Measurements from ENCODE around the gene TRIM34.
A peak's percentile ranks its signal among the peaks of the same experiment; 100 is the strongest.
"Not testable (repeated sequence)": the region's sequence is repeated elsewhere in the genome, so short reads cannot be mapped to it uniquely, and the experiment has no call there.

The TRIM34 gene

GRCh38 chr11:5622802-5623201 lies 2.0 kb upstream of the TRIM34 start:
- no peak for FAIRE-seq

- FAIRE-seq: no peak
Measured at GRCh38 chr11:5625281-5625680, 480 bp downstream of the TRIM34 start.

- FAIRE-seq: no peak
Measured at GRCh38 chr11:5626196-5626595, 1.4 kb downstream of the TRIM34 start.

DNA sequence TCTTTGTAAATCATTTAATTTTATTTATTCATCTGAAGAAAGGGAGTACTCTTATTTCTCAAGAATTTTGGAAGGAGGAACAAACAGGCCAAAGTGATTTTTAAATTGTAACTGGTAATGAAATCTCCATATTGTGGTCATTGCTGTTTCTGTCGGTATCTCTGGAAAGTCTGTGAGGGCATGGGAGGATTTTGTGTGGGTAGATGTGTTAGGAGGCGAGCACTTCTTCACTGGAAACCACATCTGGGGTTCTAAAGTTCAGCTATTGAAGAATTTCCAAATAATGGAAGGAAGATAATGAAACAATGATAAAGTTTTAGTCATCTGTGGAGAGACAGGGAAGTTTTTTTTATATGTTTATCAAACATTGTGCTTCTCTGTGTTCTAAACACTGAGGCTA lies 6.6 kb downstream of the TRIM34 start:
- no peak for FAIRE-seq

- no peak for FAIRE-seq
Measured at GRCh38 chr11:5631969-5632635, 7.3 kb downstream of the TRIM34 start.

DNA sequence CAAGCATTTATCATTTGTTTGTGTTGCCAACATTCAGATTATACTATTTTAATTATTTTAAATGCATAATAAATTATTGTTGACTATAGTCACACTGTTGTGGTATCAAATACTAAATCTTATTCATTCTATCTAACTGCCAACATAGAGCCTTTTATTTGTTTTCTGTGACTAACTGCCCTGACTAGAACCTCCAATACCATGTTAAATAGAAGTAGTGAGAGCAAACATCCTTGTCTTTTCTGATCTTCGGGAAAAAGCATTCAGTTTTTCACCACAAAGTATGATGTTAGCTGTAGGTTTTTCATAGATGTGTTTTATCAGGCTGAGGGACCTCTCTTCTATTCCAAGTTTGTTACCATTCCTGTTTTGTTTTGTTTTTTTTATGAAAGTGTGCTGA lies 15.2 kb downstream of the TRIM34 start:
- FAIRE-seq: no peak

DNA sequence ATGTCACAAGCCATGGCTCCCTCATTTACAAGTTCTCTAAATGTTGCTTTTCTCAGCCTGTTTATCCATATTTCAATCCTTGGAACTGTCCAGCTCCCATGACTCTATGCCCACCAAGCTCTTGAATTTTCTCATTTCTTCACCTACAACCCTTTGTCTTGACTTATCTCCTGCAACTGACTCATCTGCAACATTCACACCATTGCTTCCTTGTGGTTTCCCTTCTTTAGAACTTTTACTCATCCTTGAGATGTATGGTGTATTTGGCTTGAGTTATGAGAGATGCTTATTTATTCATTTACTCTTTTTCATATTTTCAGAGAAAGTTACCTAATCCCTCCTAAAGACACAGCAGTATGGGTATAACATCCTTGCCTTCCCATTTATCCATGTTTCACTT lies 18.8 kb downstream of the TRIM34 start:
- FAIRE-seq: no peak

GRCh38 chr11:5646139-5646538 lies 21.3 kb downstream of the TRIM34 start:
- no peak for FAIRE-seq

GRCh38 chr11:5655474-5655873 lies 30.7 kb downstream of the TRIM34 start:
- FAIRE-seq: no peak

- FAIRE-seq: not testable (repeated sequence)
Measured at GRCh38 chr11:5656956-5657355, 32.2 kb downstream of the TRIM34 start.

- FAIRE-seq: no peak
Measured at GRCh38 chr11:5658318-5658717, 33.5 kb downstream of the TRIM34 start.

GRCh38 chr11:5663511-5663910 lies 38.7 kb downstream of the TRIM34 start:
- no peak for FAIRE-seq

DNA sequence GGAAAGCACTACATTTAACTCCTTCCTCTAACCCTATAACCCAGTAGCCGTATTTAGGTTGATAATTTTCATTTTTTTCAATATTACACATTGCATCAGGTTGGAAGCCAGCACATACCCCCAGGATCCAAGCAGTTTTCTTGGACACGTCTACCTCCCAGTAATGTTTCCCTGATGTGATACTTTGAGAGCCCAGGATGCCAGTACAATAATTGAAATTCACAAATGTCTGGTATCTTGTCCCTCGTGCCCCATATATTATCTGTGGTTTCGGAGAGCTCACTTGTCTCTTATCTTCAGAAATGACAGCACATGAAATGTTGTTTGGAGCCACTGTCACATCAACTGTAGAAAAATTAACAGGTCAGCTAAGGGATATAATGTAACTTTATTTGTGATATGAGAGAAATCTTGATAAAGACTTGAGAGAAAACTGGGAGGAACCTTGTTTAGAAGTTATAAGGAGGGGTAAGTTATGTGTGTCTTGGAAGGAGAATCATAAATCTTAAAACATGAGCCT lies 40.3 kb downstream of the TRIM34 start:
- FAIRE-seq: no peak

GRCh38 chr11:5665746-5666401 lies 41.1 kb downstream of the TRIM34 start:
- FAIRE-seq: no peak

DNA sequence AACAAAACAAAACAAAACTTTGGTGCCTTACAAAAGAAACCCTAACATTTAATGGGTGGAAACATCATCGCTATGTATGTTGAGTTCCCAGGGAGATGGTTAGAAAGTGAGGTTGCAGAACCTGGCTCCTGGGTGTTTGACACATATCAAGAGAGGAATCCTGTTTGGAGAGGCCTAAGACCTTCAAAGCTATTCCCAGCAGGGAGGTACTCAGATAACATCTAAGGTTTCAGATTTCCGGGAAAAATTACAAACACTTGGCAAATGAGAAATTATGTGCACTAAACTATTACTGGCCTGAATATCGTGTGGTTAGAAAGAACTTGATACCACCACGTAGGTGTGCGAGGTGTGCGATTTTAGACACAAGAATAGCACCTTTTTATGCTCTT lies 41.6 kb downstream of the TRIM34 start:
- no peak for FAIRE-seq

DNA sequence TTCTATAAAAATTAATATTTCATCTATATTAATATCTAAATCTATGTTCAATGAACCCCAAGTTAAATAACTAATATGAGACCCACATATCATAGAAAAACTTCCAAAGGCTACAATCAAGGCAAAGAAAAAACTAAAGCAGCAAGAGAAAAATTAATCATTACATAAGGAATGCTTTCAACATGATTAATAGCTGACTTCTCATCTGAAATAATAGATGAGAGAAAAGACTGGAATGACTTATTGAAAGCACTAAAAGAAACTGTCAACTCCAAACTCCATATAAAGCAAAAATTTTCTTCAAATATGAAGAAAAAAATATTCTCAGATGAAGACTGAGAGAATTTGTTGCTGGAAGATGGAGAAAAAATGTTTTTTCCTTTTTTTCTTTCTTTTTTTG lies 47.0 kb downstream of the TRIM34 start:
- FAIRE-seq: peak; percentile 33

GRCh38 chr11:5674391-5674790 lies 49.6 kb downstream of the TRIM34 start:
- no peak for FAIRE-seq

- no peak for FAIRE-seq
Measured at GRCh38 chr11:5679811-5680210, 55.0 kb downstream of the TRIM34 start.

DNA sequence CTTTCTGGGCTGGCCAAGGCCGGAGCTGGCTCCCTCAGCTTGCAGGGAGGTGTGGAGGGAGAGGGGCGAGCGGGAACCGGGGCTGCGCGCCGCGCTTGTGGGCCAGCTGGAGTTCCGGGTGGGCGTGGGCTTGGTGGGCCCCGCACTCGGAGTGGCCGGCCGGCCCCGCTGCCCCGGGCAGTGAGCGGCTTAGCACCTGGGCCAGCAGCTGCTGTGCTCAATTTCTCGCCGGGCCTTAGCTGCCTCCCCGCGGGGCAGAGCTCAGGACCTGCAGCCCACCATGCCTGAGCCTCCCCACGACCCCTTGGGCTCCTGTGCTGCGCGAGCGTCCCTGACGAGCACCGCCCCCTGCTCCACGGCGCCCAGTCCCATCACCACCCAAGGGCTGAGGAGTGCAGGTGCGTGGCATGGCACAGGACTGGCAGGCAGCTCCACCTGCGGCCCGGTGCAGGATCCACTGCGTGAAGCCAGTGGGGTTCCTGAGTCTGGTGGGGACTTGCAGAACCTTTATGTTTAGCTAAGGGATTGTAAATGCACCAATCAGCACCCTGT lies 58.2 kb downstream of the TRIM34 start:
- not testable (repeated sequence) for FAIRE-seq

- FAIRE-seq: not testable (repeated sequence)
Measured at GRCh38 chr11:5683620-5684019, 58.8 kb downstream of the TRIM34 start.

GRCh38 chr11:5684036-5684645 lies 59.3 kb downstream of the TRIM34 start:
- FAIRE-seq: no peak

DNA sequence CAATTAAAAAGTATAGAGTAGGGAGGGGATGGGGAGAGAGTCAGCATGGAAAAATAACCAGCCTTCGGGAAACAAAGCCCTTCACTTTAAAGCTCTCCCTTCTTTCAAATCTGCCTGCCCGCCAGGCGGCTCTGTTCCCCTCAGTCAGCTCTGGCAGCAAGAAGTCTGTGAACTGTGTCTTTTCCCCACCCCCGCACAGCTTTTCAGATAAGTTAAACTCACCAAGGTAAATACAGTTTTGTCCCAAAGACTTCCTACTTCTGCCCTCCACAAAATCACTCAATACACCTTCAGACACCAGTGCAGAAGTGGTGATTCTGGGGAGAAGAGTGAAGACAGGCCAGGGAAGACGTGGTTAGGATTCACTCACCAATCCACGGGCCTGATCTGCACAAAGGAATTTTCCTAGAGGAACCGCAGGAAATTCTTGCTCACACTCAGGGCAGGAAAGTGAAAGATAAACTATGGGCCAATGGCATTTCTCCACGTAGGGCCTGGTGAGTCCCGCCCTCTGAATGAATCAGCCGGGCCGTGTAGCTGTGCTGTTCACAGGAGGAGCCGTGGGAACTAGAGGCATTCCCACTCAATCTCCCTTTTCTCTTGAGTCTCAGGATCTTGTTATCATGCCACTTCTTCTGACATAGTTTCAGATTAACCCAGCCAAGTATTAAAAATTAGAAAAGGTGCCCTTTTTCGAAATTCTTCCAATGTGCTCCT lies 60.0 kb downstream of the TRIM34 start, which contains the start of gene TRIM5:
Gene TRIM5 (minus strand): TSS at position 429 of the 717 bp plus-strand sequence. CDS start 4,897 bp downstream, outside the sequence.
- peak; percentile 90 for FAIRE-seq

DNA sequence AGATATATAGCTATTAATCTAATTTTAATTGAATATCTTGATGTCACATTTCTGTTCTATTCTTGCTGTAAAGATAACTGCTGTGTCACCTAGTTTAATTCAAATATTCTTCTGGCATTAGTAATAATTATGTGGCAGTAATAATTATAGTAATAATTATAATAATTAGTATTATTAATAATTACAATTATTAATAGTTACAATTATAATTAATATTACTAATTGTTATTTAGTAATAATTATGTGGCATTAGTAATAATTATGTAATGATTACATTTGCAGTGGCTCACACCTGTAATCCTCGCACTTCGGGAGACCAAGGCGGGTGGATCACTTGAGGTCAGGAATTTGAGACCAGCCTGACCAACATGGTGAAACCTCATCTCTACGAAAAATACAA lies 61.6 kb downstream of the TRIM34 start:
- no peak for FAIRE-seq
